ENCODE results near the gene PARP8.
"Not testable (repeated sequence)": the region's sequence is repeated elsewhere in the genome, so short reads cannot be mapped to it uniquely, and the experiment has no call there.

Gene PARP8

DNA sequence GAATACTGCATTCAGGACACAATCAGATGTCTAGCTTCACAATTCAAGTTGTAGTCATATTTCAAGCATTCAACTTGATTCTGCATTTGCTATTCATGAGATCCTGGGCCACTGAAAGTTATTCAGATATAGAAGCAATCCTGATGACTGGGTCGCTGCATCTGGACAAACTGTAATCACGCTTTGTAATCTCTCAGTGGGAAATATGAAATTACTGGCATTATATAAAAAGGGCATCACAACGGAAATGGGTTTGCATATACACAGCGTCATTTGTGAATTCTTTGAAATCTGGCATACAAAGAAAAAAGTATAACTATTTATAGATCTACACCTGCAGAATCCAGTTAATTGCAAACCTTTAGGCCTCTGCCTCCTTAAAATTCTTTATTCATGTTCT, 102.2 kb downstream of the PARP8 start:
- DNase-seq (ENCODE audit: low read depth, low spot score), result no peak

DNA sequence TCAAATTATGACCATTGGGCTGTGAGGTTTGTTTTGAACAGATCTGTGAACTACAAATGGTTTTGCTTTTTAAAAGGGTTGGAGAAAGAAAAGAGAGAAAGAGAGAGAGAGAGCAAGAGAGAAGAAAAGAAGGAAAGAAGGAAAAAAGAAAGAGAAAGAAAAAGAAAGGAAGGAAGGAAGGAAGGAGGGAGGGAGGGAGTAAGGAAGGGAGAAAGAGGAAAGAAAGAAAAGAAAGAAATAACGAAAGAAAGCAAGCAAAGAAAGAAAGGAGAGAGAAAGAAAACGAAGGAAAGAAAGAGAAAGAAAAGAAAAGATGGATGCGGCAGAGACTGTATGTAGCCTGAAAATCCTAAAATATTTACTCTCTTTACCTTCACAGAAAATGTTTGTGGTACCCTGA, 104.0 kb downstream of the PARP8 start:
- DNase-seq (ENCODE audit: low read depth, low spot score), result no peak

DNA sequence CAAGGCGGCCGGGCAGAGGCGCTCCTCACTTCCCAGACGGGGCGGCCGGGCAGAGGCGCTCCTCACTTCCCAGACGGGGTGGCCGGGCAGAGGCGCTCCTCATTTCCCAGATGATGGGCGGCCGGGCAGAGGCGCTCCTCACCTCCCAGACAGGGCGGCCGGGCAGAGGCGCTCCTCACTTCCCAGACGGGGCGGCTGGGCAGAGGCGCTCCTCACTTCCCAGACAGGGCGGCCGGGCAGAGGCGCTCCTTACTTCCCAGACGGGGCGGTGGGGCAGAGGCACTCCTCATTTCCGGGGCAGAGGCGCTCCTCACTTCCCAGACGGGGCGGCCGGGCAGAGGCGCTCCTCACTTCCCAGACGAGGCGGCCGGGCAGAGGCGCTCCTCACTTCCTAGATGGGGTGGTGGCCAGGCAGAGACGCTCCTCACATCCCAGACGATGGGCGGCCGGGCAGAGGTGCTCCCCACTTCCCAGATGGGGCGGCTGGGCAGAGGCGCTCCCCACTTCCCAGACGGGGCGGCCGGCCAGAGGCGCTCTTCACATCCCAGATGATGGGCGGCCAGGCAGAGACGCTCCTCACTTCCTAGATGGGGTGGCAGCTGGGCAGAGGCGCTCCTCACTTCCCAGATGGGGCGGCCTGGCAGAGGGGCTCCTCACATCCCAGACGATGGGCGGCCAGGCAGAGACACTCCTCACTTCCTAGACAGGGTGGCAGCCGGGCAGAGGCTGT, 108.2 kb downstream of the PARP8 start:
- not testable (repeated sequence) for DNase-seq (ENCODE audit: low read depth, low spot score)

DNA sequence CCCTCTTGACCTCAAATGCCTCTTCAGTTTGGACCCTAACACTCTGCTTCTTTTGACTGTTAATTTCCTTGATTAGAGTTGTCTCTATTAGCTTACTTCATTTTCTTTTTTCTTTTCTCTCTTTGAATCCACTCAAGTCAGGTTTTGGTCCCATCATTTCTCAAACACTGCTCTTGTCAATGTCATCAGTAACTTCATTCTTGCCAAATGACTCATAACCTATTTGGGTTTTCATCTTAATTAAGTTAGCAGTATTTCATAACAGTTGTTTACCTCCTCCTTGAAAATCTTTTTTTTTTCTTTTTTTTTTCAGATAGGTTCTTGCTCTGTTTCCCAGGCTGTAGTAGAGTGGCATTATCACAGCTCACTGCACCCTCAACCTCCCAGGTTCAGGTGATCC, 119.6 kb downstream of the PARP8 start:
- no peak for DNase-seq (ENCODE audit: low read depth, low spot score)

DNA sequence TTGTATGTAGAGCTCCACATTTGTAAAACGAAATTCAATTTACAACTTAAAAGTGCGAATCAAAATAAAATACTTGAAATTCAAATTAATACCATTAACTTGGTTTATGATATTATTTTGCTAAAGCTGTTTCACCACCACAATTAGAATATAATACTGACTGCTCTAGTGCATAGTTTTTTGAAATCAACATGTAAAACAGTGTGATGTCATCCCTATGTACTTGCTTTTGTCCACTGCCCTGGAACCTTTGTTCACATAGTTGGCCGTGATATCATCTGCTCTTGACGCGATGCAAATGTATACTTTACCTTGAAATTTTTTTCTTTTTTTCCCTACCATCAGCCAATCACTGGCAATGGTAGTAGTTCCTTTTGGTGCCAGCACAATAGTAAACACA, 125.4 kb downstream of the PARP8 start:
- no peak for DNase-seq (ENCODE audit: low read depth, low spot score)

DNA sequence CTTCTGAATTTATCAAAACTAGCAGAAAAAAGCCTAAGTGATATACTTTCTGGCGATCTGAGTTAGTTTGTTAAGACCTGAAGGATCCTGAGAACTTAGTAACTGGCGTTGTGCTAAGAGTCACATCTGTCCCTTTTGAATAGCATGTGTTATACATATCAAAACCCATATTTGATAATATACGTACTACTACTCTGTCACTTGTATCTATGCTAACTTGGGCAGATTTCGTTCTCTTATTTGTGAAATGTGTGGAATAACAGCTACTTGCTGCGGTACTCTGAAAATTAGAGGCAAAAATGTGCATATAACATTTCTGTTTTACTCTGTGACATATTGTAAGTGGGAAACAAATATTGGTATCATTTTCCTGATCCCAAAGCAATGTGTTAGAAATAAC, 126.4 kb downstream of the PARP8 start:
- no peak for DNase-seq (ENCODE audit: low read depth, low spot score)

DNA sequence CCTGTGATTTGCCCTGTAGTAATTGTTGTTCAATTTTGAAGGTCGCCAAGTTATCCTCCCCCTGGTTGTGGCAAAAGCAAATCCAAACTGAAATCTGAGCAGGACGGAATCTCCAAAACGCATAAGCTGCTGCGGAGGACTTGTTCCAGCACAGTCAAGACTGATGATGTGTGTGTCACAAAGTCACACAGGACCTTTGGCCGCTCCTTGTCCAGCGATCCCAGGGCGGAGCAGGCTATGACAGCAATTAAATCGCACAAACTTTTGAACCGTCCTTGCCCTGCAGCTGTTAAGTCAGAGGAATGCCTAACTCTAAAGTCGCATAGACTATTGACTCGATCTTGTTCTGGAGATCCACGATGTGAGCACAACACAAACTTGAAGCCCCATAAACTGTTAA, 128.4 kb downstream of the PARP8 start:
- no peak for DNase-seq (ENCODE audit: low read depth, low spot score)

DNA sequence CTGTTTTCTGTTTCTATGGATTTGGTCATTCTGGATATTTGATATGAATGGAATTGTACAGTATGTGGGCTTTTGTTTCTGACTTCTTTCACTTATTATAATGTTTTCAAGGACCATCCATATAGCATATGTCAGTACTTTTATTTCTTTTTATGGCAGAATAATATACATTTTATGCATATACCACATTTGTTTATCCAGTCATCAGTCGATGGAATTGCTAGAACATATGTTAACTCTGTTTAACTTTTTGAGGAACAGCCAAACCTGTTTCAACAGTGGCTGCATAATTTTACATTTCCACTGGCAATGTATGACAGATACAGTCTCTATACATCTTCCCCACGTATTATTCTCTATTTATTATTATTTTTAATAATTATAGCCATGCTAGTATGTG, 131.6 kb downstream of the PARP8 start:
- no peak for DNase-seq (ENCODE audit: low read depth, low spot score)

DNA sequence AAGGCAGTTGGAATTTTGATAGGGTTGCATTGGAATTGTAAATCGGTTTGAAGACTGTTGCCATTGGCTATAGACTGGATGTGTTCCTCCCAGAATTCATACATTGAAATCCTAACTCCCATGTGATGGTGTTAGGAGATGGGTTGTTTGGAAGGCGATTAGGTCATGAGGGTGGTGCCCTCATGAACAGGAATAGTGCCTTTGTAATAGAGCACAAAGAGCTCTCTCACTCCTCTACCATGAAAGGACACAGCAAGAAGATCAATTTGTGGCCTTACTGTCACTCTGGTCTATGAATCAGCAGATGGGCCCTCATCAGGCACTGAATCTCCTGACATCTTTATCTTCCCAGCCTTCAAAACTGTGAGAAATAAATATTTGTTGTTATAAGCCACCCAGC, 133.2 kb downstream of the PARP8 start:
- no peak for DNase-seq (ENCODE audit: low read depth, low spot score)

DNA sequence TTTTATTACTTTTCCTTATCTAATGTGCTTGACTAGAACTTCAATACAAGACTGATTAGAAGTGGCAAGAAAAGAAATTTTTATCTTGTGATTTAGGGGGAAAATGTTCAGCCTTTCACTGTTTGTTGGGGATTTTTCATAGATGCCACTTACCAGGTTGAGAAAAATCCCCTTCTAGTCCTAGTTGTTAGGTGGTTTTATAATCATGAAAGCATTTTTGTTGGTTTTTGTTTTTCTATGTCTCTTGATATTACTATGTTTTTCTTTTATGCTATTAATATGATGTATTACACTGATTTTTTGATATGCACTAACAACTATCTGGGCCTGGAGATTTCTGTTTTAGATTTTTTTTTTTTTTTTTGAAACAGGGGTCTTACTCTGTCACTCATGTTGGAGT, 134.0 kb downstream of the PARP8 start:
- no peak for DNase-seq (ENCODE audit: low read depth, low spot score)

DNA sequence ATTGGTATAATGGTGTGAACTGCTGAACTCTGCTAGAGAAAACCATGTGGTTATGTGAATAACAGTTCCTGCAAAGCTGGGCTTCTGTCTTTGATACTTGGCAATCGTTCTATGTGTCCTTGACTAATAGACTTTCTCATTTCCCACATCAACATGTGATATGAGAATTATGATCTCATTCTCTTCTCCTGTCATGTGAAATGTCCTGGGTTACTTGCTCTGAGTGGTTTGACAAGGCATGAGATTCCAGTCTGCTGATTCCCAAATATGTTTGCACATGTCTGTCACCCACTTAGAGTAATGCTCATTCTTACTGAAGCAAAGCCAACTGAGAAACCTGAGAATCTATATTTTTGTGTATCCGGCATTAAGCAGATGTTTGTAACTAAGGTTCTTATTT, 141.2 kb downstream of the PARP8 start:
- DNase-seq (ENCODE audit: low read depth, low spot score), result no peak

DNA sequence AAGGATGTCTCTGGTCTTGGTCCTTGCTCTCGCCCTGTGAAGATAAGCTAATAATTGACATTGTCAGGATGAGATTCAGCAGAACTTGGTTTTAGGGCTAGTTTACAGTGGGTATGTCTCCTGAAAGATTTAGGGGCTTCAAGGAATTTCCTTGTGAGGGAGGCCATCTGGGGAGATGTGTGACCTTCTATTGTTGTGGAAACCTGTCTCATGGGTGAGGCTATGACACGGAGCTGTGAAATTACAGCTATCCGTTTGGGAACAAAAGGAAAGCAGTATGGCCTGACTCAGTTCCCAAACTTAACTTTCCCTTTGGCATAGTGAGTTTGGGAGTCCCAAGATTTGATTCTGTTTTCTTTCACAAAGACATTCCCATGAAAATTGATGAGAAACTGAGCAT, 142.0 kb downstream of the PARP8 start:
- DNase-seq (ENCODE audit: low read depth, low spot score), result no peak

DNA sequence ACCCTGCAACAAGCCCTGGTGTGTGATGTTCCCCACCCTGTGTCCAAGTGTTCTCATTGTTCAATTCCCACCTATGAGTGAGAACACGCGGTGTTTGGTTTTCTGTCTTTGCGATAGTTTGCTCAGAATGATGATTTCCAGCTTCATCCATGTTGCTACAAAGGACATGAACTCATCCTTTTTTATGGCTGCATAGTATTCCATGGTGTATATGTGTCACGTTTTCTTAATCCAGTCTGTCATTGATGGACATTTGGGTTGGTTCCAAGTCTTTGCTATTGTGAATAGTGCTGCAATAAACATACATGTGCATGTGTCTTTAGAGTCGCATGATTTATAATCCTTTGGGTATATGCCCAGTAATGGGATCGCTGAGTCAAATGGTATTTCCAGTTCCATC, 145.3 kb downstream of the PARP8 start:
- DNase-seq (ENCODE audit: low read depth, low spot score), result not testable (repeated sequence)

DNA sequence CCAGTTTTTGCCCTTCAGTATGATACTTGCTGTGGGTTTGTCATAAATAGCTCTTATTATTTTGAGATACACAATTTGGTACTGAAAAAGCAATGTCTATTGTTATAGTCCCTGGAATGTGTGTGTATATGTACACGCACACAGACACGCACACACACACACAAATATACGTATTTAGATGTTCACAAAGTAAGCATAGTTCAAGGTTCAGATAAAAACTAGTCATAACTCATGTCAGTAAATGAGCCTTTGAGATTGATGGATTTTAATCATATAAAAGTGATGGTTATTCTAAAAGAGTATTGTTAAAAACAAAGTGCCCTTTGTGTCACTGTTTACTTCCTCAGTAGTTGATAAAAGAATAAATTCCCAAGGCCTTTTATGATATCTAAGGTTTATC, 147.3 kb downstream of the PARP8 start:
- no peak for DNase-seq (ENCODE audit: low read depth, low spot score)

DNA sequence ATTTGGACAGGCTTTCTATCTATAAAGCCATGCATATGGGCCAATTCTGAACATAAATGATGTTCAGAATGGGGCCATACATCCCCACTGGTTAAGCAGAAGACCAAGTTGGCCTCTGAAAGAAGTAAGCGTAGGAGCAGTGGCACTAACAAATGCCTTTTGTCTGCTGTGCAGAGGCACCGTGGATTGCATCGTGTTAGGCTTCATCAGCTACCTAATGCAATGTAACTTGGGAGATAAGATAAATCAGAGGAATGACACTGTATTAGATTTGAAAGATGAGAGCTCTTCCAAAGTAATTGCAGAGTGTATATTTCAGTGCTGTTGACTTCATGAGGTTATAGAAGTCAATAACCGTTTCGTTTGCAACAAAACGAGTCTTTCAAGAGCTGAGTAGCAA, 148.1 kb downstream of the PARP8 start:
- DNase-seq (ENCODE audit: low read depth, low spot score), result no peak

DNA sequence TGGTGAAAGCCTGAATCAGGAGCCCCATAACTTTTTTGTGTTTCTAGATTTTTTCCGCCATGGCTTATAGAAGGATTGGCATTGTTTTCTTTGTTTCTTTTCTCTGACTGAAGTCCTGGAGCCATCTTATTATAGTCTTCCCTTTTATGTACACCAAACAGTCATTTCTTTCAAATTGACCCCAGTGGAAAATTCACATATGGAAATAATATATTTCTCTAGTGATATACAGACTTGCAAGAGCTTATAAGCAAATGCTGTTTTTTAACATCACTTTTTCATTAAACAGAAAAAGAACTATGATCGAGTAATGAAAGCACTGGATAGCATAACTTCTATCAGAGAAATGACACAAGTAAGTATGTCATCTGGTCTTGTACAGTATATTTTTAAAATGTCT, 155.6 kb downstream of the PARP8 start:
- DNase-seq (ENCODE audit: low read depth, low spot score), result no peak

DNA sequence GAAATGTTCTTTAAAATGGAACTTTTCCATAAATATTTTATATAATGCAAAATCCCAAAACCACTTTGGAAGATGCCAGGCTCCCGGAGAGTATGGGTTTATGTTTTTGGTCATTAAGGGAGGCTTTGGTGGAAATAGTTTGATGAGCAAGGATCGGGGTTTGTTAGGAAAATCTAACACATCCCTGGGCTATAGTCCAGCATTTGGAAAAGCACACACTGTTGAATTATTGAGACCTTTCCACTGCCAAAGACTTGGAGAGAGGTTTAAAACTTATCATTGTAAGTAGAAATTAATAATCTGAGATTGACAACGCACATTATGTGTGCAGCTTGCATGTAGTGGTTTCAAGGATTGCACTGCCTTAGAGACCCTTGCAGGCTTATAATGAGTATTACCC, 156.3 kb downstream of the PARP8 start:
- no peak for DNase-seq (ENCODE audit: low read depth, low spot score)

DNA sequence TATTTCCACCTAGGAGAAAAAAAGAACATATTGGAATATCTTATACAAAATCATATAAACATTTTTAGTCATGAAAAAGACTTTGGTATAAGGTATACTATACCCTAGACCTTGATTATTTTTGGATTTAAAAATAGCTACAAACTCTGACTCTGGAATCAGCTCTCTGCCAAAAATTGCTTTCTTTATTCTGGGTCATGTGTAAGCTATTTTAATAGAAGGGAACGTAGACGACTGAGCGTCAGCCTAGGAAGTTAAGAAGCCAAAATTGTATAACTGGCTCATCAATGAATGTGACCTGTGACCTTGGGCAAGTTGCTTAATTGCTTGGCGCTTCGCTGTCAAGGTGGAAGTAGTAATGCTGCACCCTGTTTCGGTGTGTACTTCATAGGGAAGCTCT, 157.1 kb downstream of the PARP8 start:
- no peak for DNase-seq (ENCODE audit: low read depth, low spot score)

DNA sequence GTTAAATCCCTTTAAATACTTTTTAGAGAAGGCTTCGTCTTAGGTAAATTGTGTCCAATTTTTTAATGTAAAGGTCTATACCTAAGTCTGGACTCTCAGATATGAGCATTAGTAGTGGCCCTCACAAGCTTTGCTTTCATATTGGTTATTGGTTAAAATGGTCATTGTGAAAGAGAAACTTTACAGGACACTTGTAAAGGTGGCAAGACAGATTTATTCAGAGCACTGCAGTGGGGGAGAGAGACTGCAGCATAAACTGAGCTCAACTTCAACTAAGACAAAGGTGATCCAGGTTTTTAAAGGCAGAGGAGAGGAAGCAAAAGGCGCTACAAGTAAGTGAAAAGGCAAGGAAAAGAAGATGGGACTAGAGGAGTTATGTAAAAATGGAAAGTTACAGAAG, 157.7 kb downstream of the PARP8 start:
- no peak for DNase-seq (ENCODE audit: low read depth, low spot score)

DNA sequence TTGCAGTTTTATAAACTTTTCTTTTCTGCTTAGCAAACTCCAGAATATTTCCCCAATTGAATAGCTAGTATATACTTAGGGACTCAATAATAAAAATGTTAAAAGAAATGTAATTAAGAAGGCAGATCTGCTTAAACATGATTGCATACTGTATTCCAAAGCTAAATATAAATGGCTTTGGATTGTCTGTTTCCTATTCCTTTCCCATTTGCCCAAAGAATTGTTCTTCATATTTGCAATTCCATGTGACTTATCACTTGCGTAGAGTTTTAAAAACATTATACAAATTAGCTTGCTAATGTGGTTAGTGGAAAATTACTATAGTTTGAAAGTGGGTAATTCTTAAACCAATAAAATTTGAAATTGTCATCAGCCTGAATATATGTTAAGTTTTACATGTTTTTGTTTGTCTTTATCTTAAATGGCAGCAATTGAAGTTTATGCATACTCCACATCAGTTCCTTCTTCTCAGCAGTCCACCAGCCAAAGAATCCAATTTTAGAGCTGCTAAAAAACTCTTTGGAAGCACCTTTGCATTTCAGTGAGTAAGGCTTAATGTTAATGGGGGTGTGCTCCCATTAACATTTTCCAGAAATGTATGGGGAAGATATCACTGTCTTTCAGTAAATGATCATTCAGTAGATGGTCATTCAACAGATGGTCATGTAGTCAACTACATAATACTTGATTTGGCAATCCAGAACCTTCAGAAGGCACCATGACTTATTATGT, 161.2 kb downstream of the PARP8 start:
- no peak for DNase-seq (ENCODE audit: low read depth, low spot score)

DNA sequence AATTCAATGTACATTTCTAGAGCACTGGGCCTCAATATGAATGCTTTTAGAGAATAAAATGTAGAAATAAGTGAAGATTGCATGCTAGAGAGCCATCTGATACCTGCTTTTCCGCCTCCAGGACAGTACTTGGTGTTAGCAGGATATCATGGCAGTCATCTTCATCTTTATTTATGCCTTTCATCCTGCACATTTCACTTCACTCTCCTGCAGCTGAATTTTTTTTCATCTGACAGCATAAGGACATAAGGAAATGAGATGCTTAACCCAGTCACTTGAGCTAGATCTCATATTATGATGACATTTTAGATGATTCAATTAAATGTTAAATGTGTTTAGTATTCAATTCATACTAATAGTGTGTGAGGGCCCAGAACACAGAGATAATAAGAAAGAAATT, 162.6 kb downstream of the PARP8 start:
- no peak for DNase-seq (ENCODE audit: low read depth, low spot score)

DNA sequence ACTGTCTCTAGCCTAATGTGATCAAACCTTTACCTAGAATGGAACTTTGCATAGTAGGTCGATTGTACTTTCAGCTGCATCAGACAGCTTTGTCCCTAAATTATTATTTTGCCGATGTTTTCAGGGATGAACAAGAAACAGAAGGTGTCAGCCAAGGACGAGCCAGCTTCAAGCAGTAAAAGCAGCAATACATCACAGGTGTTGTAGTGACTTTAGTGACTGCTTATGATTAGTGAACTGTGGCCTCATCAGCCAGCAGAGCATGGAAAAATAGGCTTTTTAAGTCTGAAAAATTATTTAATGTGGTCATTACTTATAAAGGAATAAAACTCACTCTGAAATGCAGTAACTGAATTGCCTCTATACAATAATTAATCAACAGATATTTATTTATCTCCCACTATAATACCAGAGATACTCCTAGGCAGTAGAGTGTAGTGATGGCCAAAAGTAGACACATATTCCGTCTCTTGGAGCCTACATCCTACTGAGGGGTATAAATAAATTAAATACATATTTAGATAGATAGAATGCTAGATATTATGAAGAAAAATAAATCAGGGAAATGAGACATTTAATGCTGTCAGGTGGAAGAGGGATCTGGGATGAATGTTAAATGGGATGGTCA, 166.3 kb downstream of the PARP8 start:
- DNase-seq (ENCODE audit: low read depth, low spot score), result no peak

DNA sequence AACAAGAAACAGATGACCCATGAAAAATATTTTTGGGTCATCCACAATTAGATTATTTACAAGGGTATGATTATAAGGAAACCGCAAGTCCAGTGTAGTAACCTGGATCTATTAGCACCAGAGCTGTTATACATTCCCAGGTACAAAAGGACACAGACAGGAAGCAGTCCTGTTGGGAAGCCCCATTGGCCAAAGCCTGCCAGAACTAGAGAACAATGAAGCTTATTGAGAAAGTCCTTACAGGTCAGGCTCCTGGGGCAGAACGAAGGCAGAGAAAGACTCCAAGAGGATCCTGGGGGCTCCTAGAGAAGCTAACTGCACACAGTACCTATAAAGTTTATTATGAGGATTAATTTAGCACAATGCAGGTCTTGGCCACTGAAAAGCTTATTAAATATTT, 169.9 kb downstream of the PARP8 start:
- DNase-seq (ENCODE audit: low read depth, low spot score), result no peak

Measured in brain pericyte (primary cell).